Left lung (tissue), 10 donors: ENCODE data around the gene VPS72. TPM values are rescaled to one million over a fixed set of nuclear protein-coding genes. Genes with fewer than 3 reads are reported as not detected.

ENCODE experiments used
- ATAC-seq: fragments of 200-7000 bp; cut with Tn5 transposase; one replicate; pipeline ENCODE4 v1.9.1; 2020; ENCODE audit warnings: moderate library complexity
- DNase-seq, 4 donors: peaks; one replicate each; pipeline ENCODE4 v3.0.0-alpha.2; 2013 to 2020
- H3K27ac ChIP-seq, 2 donors: fragments of 200-600 bp; sonication (generic) in 1 of 2; one replicate each; pipeline versions ENCODE4 v1.5.0 to v1.8.0; 2020 to 2021
- H3K27me3 ChIP-seq, 2 donors: fragments of 200-600 bp; sonication (generic) in 1 of 2; one replicate each; pipeline versions ENCODE4 v1.5.0 to v1.8.0; 2020 to 2021
- H3K36me3 ChIP-seq, 2 donors: fragments of 200-600 bp; sonication (generic) in 1 of 2; one replicate each; pipeline versions ENCODE4 v1.5.0 to v1.8.0; 2020 to 2021
- H3K4me1 ChIP-seq, 2 donors: fragments of 200-600 bp; one replicate each; pipeline ENCODE4 v1.8.0; 2021
- H3K4me3 ChIP-seq, 2 donors: fragments of 200-600 bp; sonication (generic) in 1 of 2; one replicate each; pipeline versions ENCODE4 v1.5.0 to v1.8.0; 2020 to 2021; ENCODE audit warnings: mild to moderate bottlenecking in 1 of 2
- H3K9me3 ChIP-seq, 2 donors: fragments of 200-600 bp; sonication (generic) in 1 of 2; one replicate each; pipeline versions ENCODE4 v1.5.0 to v1.8.0; 2020 to 2021
- CTCF ChIP-seq, 2 donors: fragments of 200-600 bp; sonication (generic) in 1 of 2; IDR thresholded peaks; one replicate each; pipeline versions ENCODE4 v1.5.0 to v1.8.0; 2021; ENCODE audit warnings: antibody characterized with exemption in 2 of 2
- intact Hi-C, 2 donors: fragments of 100-400 bp; cut with DNase I; formaldehyde crosslinking; loops; one replicate each; pipeline versions ENCODE4 v1.11.2 to v1.14.2; 2022
- polyA plus RNA-seq, 6 donors: library from polyadenylated mRNA; unstranded; fragments of 120-200 nt; gene quantifications; one replicate each; pipeline ENCODE4 v1.2.1, GENCODE V29; 2013; ENCODE audit not compliant: insufficient read length in 6 of 6
- total RNA-seq, 2 donors: library from RNA; stranded (reverse); fragmentation: NEBNext Ultra II Directional; extraction: Animal tissue kit (Norgen Biotek cat#: 25700); gene quantifications; one replicate each; pipeline ENCODE4 v1.2.1, GENCODE V29; 2021
- donor health status: DM: no; HTN: yes; CAD: no.
- donor health status: DM: no; HTN: no; CAD: no.

VPS72 gene
- total and polyA plus RNA-seq, 8 donors = 40.5 to 65.1 (median 62.7) TPM

GRCh38 chr1:151187205-151187604, 2.8 kb downstream of the VPS72 start:
- Histone ChIP-seq H3K4me1 (peaks cover 7 to 24% of the 10 kb centered on the region in 2 donors), H3K4me3 (no peak overlapping the region), H3K9me3 (no peaks in the 10 kb centered on the region), H3K27me3 (no peaks in the 10 kb centered on the region), H3K27ac (no peak overlapping the region), H3K36me3 (peaks cover 2 to 38% of the 10 kb centered on the region in 2 donors)
- no peak for ATAC-seq
- no peak for TF ChIP-seq CTCF (IDR thresholded peaks at IDR 0.05)
- no peak for DNase-seq
- intact Hi-C loops = no loop called here

GRCh38 chr1:151184211-151184610, 5.8 kb downstream of the VPS72 start:
- Histone ChIP-seq H3K36me3 (peaks cover 2 to 68% of the 10 kb centered on the region in 2 donors), H3K4me3 (no peak overlapping the region), H3K9me3 (no peaks in the 10 kb centered on the region), H3K27ac (no peak overlapping the region), H3K27me3 (no peaks in the 10 kb centered on the region), H3K4me1 (peaks cover 7 to 14% of the 10 kb centered on the region in 2 donors)
- DNase-seq (no peak), ATAC-seq (no peak)
- TF ChIP-seq CTCF (IDR thresholded peaks at IDR 0.05) = no peak
- intact Hi-C loops = no loop called here

- TF ChIP-seq CTCF (IDR thresholded peaks at IDR 0.05) = no peak
- DNase-seq (no peak), ATAC-seq (no peak)
- Histone ChIP-seq H3K9me3 (no peaks in the 10 kb centered on the region), H3K4me1 (no peaks in the 10 kb centered on the region), H3K27ac (no peak overlapping the region), H3K4me3 (no peak overlapping the region), H3K27me3 (no peaks in the 10 kb centered on the region), H3K36me3 (peaks cover 0 to 86% of the 10 kb centered on the region in 2 donors)
- intact Hi-C loops = no loop called here
Measured at GRCh38 chr1:151176514-151177045, 13.4 kb downstream of the VPS72 start.

GRCh38 chr1:151175863-151176262, 14.1 kb downstream of the VPS72 start, which contains the start of gene TMOD4:
Gene TMOD4 (minus strand): TSS chr1:151175981. CDS start chr1:151174875, 1,106 bp downstream.
- H3K9me3 ChIP-seq = no peaks in the 10 kb centered on the region
- no peak within 1 kb of the TSS for H3K4me3 ChIP-seq
- DNase-seq (no peak), ATAC-seq (peak; percentile 55)
- H3K4me1 ChIP-seq = no peaks in the 10 kb centered on the region
- TF ChIP-seq CTCF (IDR thresholded peaks at IDR 0.05) = peak; percentile 19 to 54
- H3K36me3 ChIP-seq = peaks cover 0 to 85% of the 10 kb centered on the region in 2 donors
- intact Hi-C loops = no loop called here
- H3K27ac ChIP-seq = no peak within 1 kb of the TSS
- no peaks in the 10 kb centered on the region for H3K27me3 ChIP-seq

GRCh38 chr1:151175041-151175741, 14.8 kb downstream of the VPS72 start:
- Histone ChIP-seq H3K4me1 (no peaks in the 10 kb centered on the region), H3K4me3 (no peak overlapping the region), H3K9me3 (no peaks in the 10 kb centered on the region), H3K36me3 (peaks cover 0 to 85% of the 10 kb centered on the region in 2 donors), H3K27me3 (no peaks in the 10 kb centered on the region), H3K27ac (no peak overlapping the region)
- intact Hi-C loops = no loop called here
- DNase-seq (no peak), ATAC-seq (no peak)
- no peak for TF ChIP-seq CTCF (IDR thresholded peaks at IDR 0.05)
